IPS-15b (cell line): Measurements from ENCODE around the gene TMBIM6.
"Not testable (repeated sequence)": the region's sequence is repeated elsewhere in the genome, so short reads cannot be mapped to it uniquely, and the experiment has no call there.

Experiments
- H3K27me3 ChIP-seq: one replicate; pipeline ENCODE4 v1.6.1; 2013; ENCODE audit warnings: low read length; ENCODE audit not compliant: control insufficient read depth, insufficient read depth
- H3K36me3 ChIP-seq: one replicate; pipeline ENCODE4 v1.6.1; 2013; ENCODE audit warnings: low read length; ENCODE audit not compliant: control insufficient read depth, insufficient read depth
- H3K4me1 ChIP-seq: one replicate; pipeline ENCODE4 v1.6.1; 2013; ENCODE audit warnings: mild to moderate bottlenecking, low read length; ENCODE audit not compliant: control insufficient read depth, insufficient read depth
- H3K4me3 ChIP-seq: one replicate; pipeline ENCODE4 v1.5.1; 2013; ENCODE audit warnings: low read depth, low read length
- H3K9ac ChIP-seq: one replicate; pipeline ENCODE4 v1.6.1; 2013; ENCODE audit warnings: low read depth, mild to moderate bottlenecking, low read length
- H3K9me3 ChIP-seq: one replicate; pipeline ENCODE4 v1.6.1; 2013; ENCODE audit warnings: mild to moderate bottlenecking, low read length; ENCODE audit not compliant: control insufficient read depth, insufficient read depth

TMBIM6 gene

DNA sequence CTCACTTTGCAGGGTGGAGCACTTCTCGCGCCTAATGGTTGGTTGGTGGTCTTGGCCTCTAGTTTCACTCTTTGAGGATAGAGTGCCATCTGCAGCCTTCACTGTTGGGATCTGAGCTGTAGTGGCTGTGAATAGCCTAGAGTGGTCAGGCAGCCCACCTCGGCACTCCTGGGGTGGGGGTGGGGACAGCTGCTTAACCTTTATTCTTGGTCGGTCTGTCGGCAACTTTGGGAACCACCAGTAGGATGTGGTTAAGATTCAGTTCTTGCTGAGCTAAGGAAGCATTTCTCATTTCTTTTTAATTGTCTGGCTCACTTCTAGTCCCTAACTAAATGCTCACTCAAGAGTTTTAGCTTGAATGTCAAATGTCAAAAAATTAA, 21.1 kb downstream of the TMBIM6 start:
- Histone ChIP-seq H3K4me3 (no peak overlapping the region), H3K9ac (no peak overlapping the region), H3K27me3 (no peaks in the 10 kb centered on the region), H3K9me3 (no peaks in the 10 kb centered on the region), H3K36me3 (peaks cover 57% of the 10 kb centered on the region), H3K4me1 (no peaks in the 10 kb centered on the region)

GRCh38 chr12:49763006-49763591, 21.7 kb downstream of the TMBIM6 start:
- peaks cover 51% of the 10 kb centered on the region for H3K36me3 ChIP-seq
- no peak overlapping the region for H3K4me3 ChIP-seq
- H3K4me1 ChIP-seq: no peaks in the 10 kb centered on the region
- no peaks in the 10 kb centered on the region for H3K9me3 ChIP-seq
- H3K27me3 ChIP-seq: no peaks in the 10 kb centered on the region
- H3K9ac ChIP-seq: no peak overlapping the region

DNA sequence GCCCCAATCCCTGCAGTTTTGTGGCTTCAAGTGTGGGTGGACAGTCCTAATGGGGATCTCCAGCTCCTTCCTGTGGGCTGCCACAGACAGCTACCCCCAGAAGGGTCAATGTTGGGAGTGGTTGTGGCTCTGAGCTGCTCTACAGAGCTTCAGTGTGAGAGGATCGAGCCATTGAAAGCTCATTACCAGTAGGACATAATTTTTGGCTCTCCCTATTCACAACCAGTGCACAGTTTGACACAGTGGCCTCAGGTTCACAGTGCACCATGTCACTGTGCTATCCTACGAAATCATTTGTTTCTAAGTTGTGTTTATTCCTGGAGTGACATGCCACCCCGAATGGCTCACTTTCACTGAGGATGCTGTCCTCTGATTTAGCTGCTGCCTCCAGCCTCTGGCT, 22.8 kb downstream of the TMBIM6 start:
- Histone ChIP-seq H3K9me3 (no peaks in the 10 kb centered on the region), H3K36me3 (peaks cover 43% of the 10 kb centered on the region), H3K4me3 (no peak overlapping the region), H3K27me3 (no peaks in the 10 kb centered on the region), H3K4me1 (no peaks in the 10 kb centered on the region), H3K9ac (no peak overlapping the region)

GRCh38 chr12:49766115-49766455, 24.7 kb downstream of the TMBIM6 start:
- peaks cover 31% of the 10 kb centered on the region for H3K36me3 ChIP-seq
- no peaks in the 10 kb centered on the region for H3K27me3 ChIP-seq
- H3K9me3 ChIP-seq: no peaks in the 10 kb centered on the region
- no peaks in the 10 kb centered on the region for H3K4me1 ChIP-seq
- H3K4me3 ChIP-seq: no peak overlapping the region
- H3K9ac ChIP-seq: no peak overlapping the region

- no peak overlapping the region for H3K9ac ChIP-seq
Measured at GRCh38 chr12:49767333-49767732, 26.0 kb downstream of the TMBIM6 start.

GRCh38 chr12:49773102-49773501, 31.7 kb downstream of the TMBIM6 start:
- not testable (repeated sequence) for H3K4me3 ChIP-seq, H3K36me3 ChIP-seq, H3K9me3 ChIP-seq, H3K9ac ChIP-seq, H3K27me3 ChIP-seq, H3K4me1 ChIP-seq

More at GRCh38 chr12:49767333-49767732, 26.0 kb downstream of the TMBIM6 start:
- Histone ChIP-seq H3K27me3 (no peaks in the 10 kb centered on the region), H3K9me3 (no peaks in the 10 kb centered on the region), H3K4me1 (no peaks in the 10 kb centered on the region), H3K4me3 (no peak overlapping the region), H3K36me3 (peaks cover 19% of the 10 kb centered on the region)

- Histone ChIP-seq H3K9ac (no peak overlapping the region), H3K9me3 (no peaks in the 10 kb centered on the region), H3K4me3 (no peak overlapping the region), H3K4me1 (peaks cover 2% of the 10 kb centered on the region), H3K36me3 (no peaks in the 10 kb centered on the region), H3K27me3 (peaks cover 3% of the 10 kb centered on the region)
Measured at GRCh38 chr12:49776413-49776812, 35.1 kb downstream of the TMBIM6 start.

DNA sequence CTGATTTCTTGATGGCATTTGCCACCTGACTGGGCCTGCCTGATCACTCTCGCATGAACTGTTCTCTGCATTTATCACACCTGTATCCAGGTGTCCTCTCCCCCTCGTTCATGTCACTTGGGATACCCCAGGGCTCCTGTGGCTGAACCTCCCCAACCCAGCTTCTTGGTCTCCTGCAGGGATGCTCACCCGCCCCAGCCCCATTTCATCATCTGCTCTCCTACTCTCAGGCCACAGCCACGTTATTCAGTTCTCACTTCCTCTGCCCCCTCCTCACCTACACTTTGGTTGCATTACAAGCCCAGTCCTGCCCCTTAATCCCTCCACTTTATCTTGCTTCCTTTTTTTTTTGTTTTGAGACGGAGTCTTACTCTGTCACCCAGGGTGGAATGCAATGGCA, 35.5 kb downstream of the TMBIM6 start:
- H3K27me3 ChIP-seq: peaks cover 3% of the 10 kb centered on the region
- no peaks in the 10 kb centered on the region for H3K9me3 ChIP-seq
- H3K4me1 ChIP-seq: peaks cover 2% of the 10 kb centered on the region
- no peaks in the 10 kb centered on the region for H3K36me3 ChIP-seq
- H3K9ac ChIP-seq: no peak overlapping the region
- no peak overlapping the region for H3K4me3 ChIP-seq

GRCh38 chr12:49777341-49777740, 36.0 kb downstream of the TMBIM6 start:
- Histone ChIP-seq H3K4me1 (peaks cover 2% of the 10 kb centered on the region), H3K36me3 (no peaks in the 10 kb centered on the region), H3K4me3 (no peak overlapping the region), H3K9ac (no peak overlapping the region), H3K27me3 (peaks cover 3% of the 10 kb centered on the region), H3K9me3 (no peaks in the 10 kb centered on the region)

GRCh38 chr12:49777800-49778748, 36.7 kb downstream of the TMBIM6 start:
- H3K9me3 ChIP-seq: no peaks in the 10 kb centered on the region
- H3K36me3 ChIP-seq: no peaks in the 10 kb centered on the region

DNA sequence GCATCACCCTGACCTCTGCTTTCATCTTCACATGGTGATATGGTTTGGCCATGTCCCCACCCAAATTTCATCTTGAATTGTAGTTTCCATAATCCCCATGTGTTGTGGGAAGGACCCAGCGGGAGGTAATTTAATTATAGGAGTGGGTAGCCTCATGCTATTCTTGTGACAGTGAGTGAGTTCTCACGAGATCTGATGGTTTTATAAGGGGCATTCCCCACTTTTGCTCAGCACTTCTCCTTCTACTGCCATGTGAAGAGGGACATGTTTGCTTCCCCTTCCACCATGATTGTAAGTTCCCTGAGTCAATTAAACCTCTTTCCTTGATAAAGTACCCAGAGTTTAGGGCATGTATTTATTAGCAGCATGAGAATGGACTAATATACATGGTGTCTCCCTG, 38.2 kb downstream of the TMBIM6 start:
- Histone ChIP-seq H3K4me1 (peaks cover 2% of the 10 kb centered on the region), H3K36me3 (no peaks in the 10 kb centered on the region), H3K9ac (no peak overlapping the region), H3K4me3 (no peak overlapping the region), H3K27me3 (peaks cover 3% of the 10 kb centered on the region), H3K9me3 (no peaks in the 10 kb centered on the region)

More at GRCh38 chr12:49777800-49778748, 36.7 kb downstream of the TMBIM6 start:
- peaks cover 2% of the 10 kb centered on the region for H3K4me1 ChIP-seq
- H3K27me3 ChIP-seq: peaks cover 3% of the 10 kb centered on the region
- no peak overlapping the region for H3K4me3 ChIP-seq
- H3K9ac ChIP-seq: no peak overlapping the region

- H3K4me1 ChIP-seq, H3K27me3 ChIP-seq, H3K36me3 ChIP-seq, H3K4me3 ChIP-seq, H3K9me3 ChIP-seq, H3K9ac ChIP-seq: not testable (repeated sequence)
Measured at GRCh38 chr12:49780914-49781313, 39.6 kb downstream of the TMBIM6 start.
